Measurements from ENCODE around the gene ZNF687. TPM values are rescaled to one million over a fixed set of nuclear protein-coding genes. Genes with fewer than 3 reads are reported as not detected.
A peak's percentile ranks its signal among the peaks of the same experiment; 100 is the strongest.
"Not testable (repeated sequence)": the region's sequence is repeated elsewhere in the genome, so short reads cannot be mapped to it uniquely, and the experiment has no call there.

The ZNF687 gene
- total and polyA plus RNA-seq, 4 donors, result 9.6 to 24.9 (median 16.9) TPM

GRCh38 chr1:151254217-151255213 lies 27.6 kb upstream of the ZNF687 start, which contains the start of gene PSMD4:
Gene PSMD4, plus strand, starts transcription at chr1:151254734. Its CDS starts 49 bp downstream, at chr1:151254783.
- 2% methylated on average over 46 of the region's 56 CpGs for WGBS (ENCODE audit: insufficient coverage)
- peak within 1 kb of the TSS; percentile 85 for H3K27ac ChIP-seq (ENCODE audit: low read depth, low read length)
- peak within 1 kb of the TSS; percentile 98 for H3K4me3 ChIP-seq (ENCODE audit: low read depth, low read length)
- no peaks in the 10 kb centered on the region for H3K27me3 ChIP-seq (ENCODE audit: control insufficient read depth, insufficient read depth, low read length)
- DNase-seq (ENCODE audit: low read depth in 4 of 6, low spot score in 6 of 6), result peak; percentile 92 to 99 (median 96)
- no peaks in the 10 kb centered on the region for H3K9me3 ChIP-seq (ENCODE audit: control insufficient read depth, insufficient read depth, low read length)
- H3K4me1 ChIP-seq (ENCODE audit: control insufficient read depth, insufficient read depth, low read length), result peaks cover 14% of the 10 kb centered on the region
- H3K36me3 ChIP-seq (ENCODE audit: control insufficient read depth, insufficient read depth, low read length), result peaks cover 9% of the 10 kb centered on the region

DNA sequence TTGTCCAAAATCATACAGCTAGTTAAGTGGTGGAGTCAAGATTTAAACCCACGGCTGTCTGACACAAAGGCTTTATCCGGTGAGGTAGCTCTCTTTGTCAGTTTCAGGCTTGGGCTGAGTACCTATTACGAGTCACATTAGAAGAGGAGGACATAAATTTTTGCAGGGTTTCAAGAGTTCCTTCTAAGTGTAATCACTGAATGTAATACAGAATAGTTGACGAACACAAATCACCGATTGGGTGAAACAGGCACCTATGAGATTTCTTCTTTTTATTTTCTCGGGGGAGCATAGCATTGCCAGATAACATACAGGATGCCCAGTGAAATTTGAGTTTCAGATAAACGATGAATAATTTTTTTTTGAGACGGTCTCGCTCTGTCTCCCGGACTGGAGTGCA lies 26.7 kb upstream of the ZNF687 start:
- WGBS (ENCODE audit: insufficient coverage), result 53% methylated on average over 6 of the region's 10 CpGs
- H3K4me3 ChIP-seq (ENCODE audit: low read depth, low read length), result peak overlapping the region; percentile 98
- no peak overlapping the region for H3K27ac ChIP-seq (ENCODE audit: low read depth, low read length)
- H3K4me1 ChIP-seq (ENCODE audit: control insufficient read depth, insufficient read depth, low read length), result peaks cover 14% of the 10 kb centered on the region
- no peaks in the 10 kb centered on the region for H3K9me3 ChIP-seq (ENCODE audit: control insufficient read depth, insufficient read depth, low read length)
- no peaks in the 10 kb centered on the region for H3K27me3 ChIP-seq (ENCODE audit: control insufficient read depth, insufficient read depth, low read length)
- peak in 1 of 6 donors; percentile 3 for DNase-seq (ENCODE audit: low read depth in 4 of 6, low spot score in 6 of 6)
- peaks cover 5% of the 10 kb centered on the region for H3K36me3 ChIP-seq (ENCODE audit: control insufficient read depth, insufficient read depth, low read length)

DNA sequence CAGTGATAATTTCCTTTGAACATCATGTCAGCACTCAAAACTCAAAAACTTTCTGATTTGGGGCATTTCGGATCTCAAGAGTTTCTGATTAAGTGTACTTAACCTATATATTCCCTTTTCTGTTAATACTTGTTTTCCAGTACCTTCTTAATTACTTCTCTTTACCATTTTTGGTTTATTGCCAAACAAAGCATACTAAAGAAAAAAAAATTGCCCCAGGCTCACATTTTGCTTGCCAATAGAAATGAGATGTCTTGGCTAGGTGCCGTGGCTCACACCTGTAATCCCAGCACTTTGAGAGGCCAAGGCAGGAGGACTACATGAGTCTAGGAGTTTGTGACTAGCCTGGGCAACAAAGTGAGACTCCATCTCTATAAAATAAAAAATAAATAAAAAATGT lies 22.7 kb upstream of the ZNF687 start:
- WGBS (ENCODE audit: insufficient coverage), result 100% methylated on average over 1 of the region's 2 CpGs
- DNase-seq (ENCODE audit: low read depth in 4 of 6, low spot score in 6 of 6), result no peak
- peaks cover 23% of the 10 kb centered on the region for H3K36me3 ChIP-seq (ENCODE audit: control insufficient read depth, insufficient read depth, low read length)
- H3K27ac ChIP-seq (ENCODE audit: low read depth, low read length), result no peak overlapping the region
- H3K4me1 ChIP-seq (ENCODE audit: control insufficient read depth, insufficient read depth, low read length), result peaks cover 10% of the 10 kb centered on the region
- H3K4me3 ChIP-seq (ENCODE audit: low read depth, low read length), result no peak overlapping the region
- H3K9me3 ChIP-seq (ENCODE audit: control insufficient read depth, insufficient read depth, low read length), result no peaks in the 10 kb centered on the region
- no peaks in the 10 kb centered on the region for H3K27me3 ChIP-seq (ENCODE audit: control insufficient read depth, insufficient read depth, low read length)

DNA sequence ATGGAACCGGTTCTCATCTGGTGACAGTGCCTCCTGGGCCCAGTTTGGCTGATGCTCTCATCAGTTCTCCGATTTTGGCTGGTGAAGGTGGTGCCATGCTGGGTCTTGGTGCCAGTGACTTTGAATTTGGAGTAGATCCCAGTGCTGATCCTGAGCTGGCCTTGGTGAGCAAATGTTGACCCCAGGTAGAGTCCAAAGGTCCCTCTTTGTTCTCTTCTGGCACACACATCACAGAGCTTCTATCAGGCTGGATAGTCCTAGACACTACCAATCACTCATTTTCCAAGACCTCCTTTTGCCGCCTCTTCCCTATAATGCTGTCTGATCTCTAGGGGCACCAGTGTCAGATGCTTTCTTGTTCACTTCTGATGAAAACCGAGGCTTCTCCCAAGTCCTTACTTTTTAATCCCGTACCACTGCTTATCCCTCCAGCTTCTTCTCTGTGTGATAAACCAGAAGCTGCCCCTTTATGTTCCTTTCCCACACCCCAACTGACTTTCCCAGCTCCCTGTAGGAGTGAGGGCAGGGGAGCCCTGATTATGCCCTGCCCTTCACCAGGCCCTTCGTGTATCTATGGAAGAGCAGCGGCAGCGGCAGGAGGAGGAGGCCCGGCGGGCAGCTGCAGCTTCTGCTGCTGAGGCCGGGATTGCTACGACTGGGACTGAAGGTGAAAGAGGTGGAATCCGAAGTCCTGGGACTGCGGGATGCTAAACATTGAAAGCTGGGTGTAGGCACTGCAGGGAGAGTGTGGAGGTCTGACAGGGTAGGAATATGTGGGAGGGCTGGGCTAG lies 16.5 kb upstream of the ZNF687 start:
- WGBS (ENCODE audit: insufficient coverage), result 96% methylated on average over 12 of the region's 14 CpGs
- DNase-seq (ENCODE audit: low read depth in 4 of 6, low spot score in 6 of 6), result no peak
- H3K27ac ChIP-seq (ENCODE audit: low read depth, low read length), result no peak overlapping the region
- H3K27me3 ChIP-seq (ENCODE audit: control insufficient read depth, insufficient read depth, low read length), result no peaks in the 10 kb centered on the region
- no peaks in the 10 kb centered on the region for H3K4me1 ChIP-seq (ENCODE audit: control insufficient read depth, insufficient read depth, low read length)
- peaks cover 71% of the 10 kb centered on the region for H3K36me3 ChIP-seq (ENCODE audit: control insufficient read depth, insufficient read depth, low read length)
- no peaks in the 10 kb centered on the region for H3K9me3 ChIP-seq (ENCODE audit: control insufficient read depth, insufficient read depth, low read length)
- H3K4me3 ChIP-seq (ENCODE audit: low read depth, low read length), result no peak overlapping the region

DNA sequence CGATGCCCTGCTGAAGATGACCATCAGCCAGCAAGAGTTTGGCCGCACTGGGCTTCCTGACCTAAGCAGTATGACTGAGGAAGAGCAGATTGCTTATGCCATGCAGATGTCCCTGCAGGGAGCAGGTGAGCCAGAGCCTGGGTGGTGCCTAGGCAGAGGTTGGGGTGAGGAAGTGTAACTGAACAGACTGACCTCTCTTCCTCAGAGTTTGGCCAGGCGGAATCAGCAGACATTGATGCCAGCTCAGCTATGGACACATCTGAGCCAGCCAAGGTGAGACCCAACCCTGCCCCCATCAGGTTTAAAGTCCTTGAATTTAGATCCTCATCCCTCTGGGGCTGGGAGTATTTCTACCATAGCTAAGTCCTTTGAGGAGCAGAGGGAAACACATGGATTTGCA lies 15.8 kb upstream of the ZNF687 start:
- no peaks in the 10 kb centered on the region for H3K4me1 ChIP-seq (ENCODE audit: control insufficient read depth, insufficient read depth, low read length)
- H3K9me3 ChIP-seq (ENCODE audit: control insufficient read depth, insufficient read depth, low read length), result no peaks in the 10 kb centered on the region
- no peak overlapping the region for H3K27ac ChIP-seq (ENCODE audit: low read depth, low read length)
- no peak for DNase-seq (ENCODE audit: low read depth in 4 of 6, low spot score in 6 of 6)
- H3K4me3 ChIP-seq (ENCODE audit: low read depth, low read length), result no peak overlapping the region
- 100% methylated on average over 1 of the region's 3 CpGs for WGBS (ENCODE audit: insufficient coverage)
- peaks cover 71% of the 10 kb centered on the region for H3K36me3 ChIP-seq (ENCODE audit: control insufficient read depth, insufficient read depth, low read length)
- H3K27me3 ChIP-seq (ENCODE audit: control insufficient read depth, insufficient read depth, low read length), result no peaks in the 10 kb centered on the region

GRCh38 chr1:151266821-151267220 lies 15.3 kb upstream of the ZNF687 start:
- no peaks in the 10 kb centered on the region for H3K4me1 ChIP-seq (ENCODE audit: control insufficient read depth, insufficient read depth, low read length)
- DNase-seq (ENCODE audit: low read depth in 4 of 6, low spot score in 6 of 6), result no peak
- no peak overlapping the region for H3K27ac ChIP-seq (ENCODE audit: low read depth, low read length)
- WGBS (ENCODE audit: insufficient coverage), result no CpG with 5 or more reads among the region's 8 CpGs
- H3K4me3 ChIP-seq (ENCODE audit: low read depth, low read length), result no peak overlapping the region
- H3K27me3 ChIP-seq (ENCODE audit: control insufficient read depth, insufficient read depth, low read length), result no peaks in the 10 kb centered on the region
- peaks cover 71% of the 10 kb centered on the region for H3K36me3 ChIP-seq (ENCODE audit: control insufficient read depth, insufficient read depth, low read length)
- no peaks in the 10 kb centered on the region for H3K9me3 ChIP-seq (ENCODE audit: control insufficient read depth, insufficient read depth, low read length)

GRCh38 chr1:151267760-151268159 lies 14.3 kb upstream of the ZNF687 start:
- 88% methylated on average over 3 of the region's 4 CpGs for WGBS (ENCODE audit: insufficient coverage)
- Histone ChIP-seq H3K36me3 (ENCODE audit: control insufficient read depth, insufficient read depth, low read length) (peaks cover 63% of the 10 kb centered on the region), H3K4me3 (ENCODE audit: low read depth, low read length) (no peak overlapping the region)

GRCh38 chr1:151273924-151274466 lies 8.1 kb upstream of the ZNF687 start:
- Histone ChIP-seq H3K27ac (ENCODE audit: low read depth, low read length) (no peak overlapping the region), H3K4me3 (ENCODE audit: low read depth, low read length) (no peak overlapping the region), H3K36me3 (ENCODE audit: control insufficient read depth, insufficient read depth, low read length) (peaks cover 9% of the 10 kb centered on the region), H3K4me1 (ENCODE audit: control insufficient read depth, insufficient read depth, low read length) (no peaks in the 10 kb centered on the region), H3K27me3 (ENCODE audit: control insufficient read depth, insufficient read depth, low read length) (no peaks in the 10 kb centered on the region), H3K9me3 (ENCODE audit: control insufficient read depth, insufficient read depth, low read length) (no peaks in the 10 kb centered on the region)
- 80% methylated on average over 1 of the region's 3 CpGs for WGBS (ENCODE audit: insufficient coverage)
- DNase-seq (ENCODE audit: low read depth in 4 of 6, low spot score in 6 of 6), result no peak

More at GRCh38 chr1:151267760-151268159, 14.3 kb upstream of the ZNF687 start:
- H3K27me3 ChIP-seq (ENCODE audit: control insufficient read depth, insufficient read depth, low read length), result no peaks in the 10 kb centered on the region
- DNase-seq (ENCODE audit: low read depth in 4 of 6, low spot score in 6 of 6), result no peak
- H3K4me1 ChIP-seq (ENCODE audit: control insufficient read depth, insufficient read depth, low read length), result no peaks in the 10 kb centered on the region
- H3K27ac ChIP-seq (ENCODE audit: low read depth, low read length), result no peak overlapping the region
- H3K9me3 ChIP-seq (ENCODE audit: control insufficient read depth, insufficient read depth, low read length), result no peaks in the 10 kb centered on the region

DNA sequence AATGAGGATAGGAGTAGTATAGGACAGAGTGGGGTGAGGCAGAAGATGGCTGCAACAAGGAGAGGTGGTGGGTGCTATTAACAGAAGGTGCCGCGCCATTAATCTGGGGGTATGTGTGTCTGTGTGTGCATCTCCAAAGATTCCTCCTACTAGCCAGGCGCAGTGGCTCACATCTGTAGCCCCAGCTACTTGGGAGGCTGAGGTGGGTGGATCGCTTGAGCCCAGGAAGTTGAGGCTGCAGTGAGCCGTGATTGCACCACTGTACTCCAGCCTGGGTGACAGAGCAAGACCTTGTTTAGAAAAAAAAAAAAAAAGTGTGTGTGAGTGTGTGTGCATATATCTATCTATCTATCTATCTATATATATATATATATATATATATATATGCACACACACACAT lies 6.8 kb upstream of the ZNF687 start:
- H3K36me3 ChIP-seq (ENCODE audit: control insufficient read depth, insufficient read depth, low read length); H3K4me3 ChIP-seq (ENCODE audit: low read depth, low read length); H3K4me1 ChIP-seq (ENCODE audit: control insufficient read depth, insufficient read depth, low read length); H3K9me3 ChIP-seq (ENCODE audit: control insufficient read depth, insufficient read depth, low read length); DNase-seq (ENCODE audit: low read depth in 4 of 6, low spot score in 6 of 6); H3K27ac ChIP-seq (ENCODE audit: low read depth, low read length); H3K27me3 ChIP-seq (ENCODE audit: control insufficient read depth, insufficient read depth, low read length): not testable (repeated sequence)
- WGBS (ENCODE audit: insufficient coverage), result no CpG with 5 or more reads among the region's 5 CpGs
